AG08395 (cell line): Measurements from ENCODE around the gene JAKMIP1.

Experiments used
- DNase-seq: peaks from one replicate; pipeline ENCODE4 v3.0.0; 2012; ENCODE audit warnings: mixed read lengths, low spot score

The JAKMIP1 gene

GRCh38 chr4:5992171-5992827 is 208.1 kb downstream of the JAKMIP1 start:
- DNase-seq, result no peak

GRCh38 chr4:5991405-5991804 is 208.9 kb downstream of the JAKMIP1 start:
- DNase-seq, result no peak

- DNase-seq, result no peak
Measured at GRCh38 chr4:5990446-5991160, 209.7 kb downstream of the JAKMIP1 start.

- no peak for DNase-seq
Measured at GRCh38 chr4:5989236-5990225, 210.8 kb downstream of the JAKMIP1 start.

GRCh38 chr4:5988086-5988845 is 212.1 kb downstream of the JAKMIP1 start:
- DNase-seq, result no peak

- no peak for DNase-seq
Measured at GRCh38 chr4:5984843-5985242, 215.5 kb downstream of the JAKMIP1 start.

- no peak for DNase-seq
Measured at GRCh38 chr4:5982156-5982973, 218.0 kb downstream of the JAKMIP1 start.

- no peak for DNase-seq
Measured at GRCh38 chr4:5980436-5981155, 219.8 kb downstream of the JAKMIP1 start.

GRCh38 chr4:5979981-5980380 is 220.4 kb downstream of the JAKMIP1 start:
- DNase-seq, result no peak

GRCh38 chr4:5976921-5977320 is 223.4 kb downstream of the JAKMIP1 start:
- no peak for DNase-seq

GRCh38 chr4:5976431-5976830 is 223.9 kb downstream of the JAKMIP1 start:
- no peak for DNase-seq
